HUES6 (cell line): ENCODE data around the gene ARGFX.
A peak's percentile ranks its signal among the peaks of the same experiment; 100 is the strongest.
"Not testable (repeated sequence)": the region's sequence is repeated elsewhere in the genome, so short reads cannot be mapped to it uniquely, and the experiment has no call there.

Source experiments
- H3K27ac ChIP-seq: 2 replicates; pipeline ENCODE4 v1.7.0; 2013; ENCODE audit warnings: low read depth, mild to moderate bottlenecking, low read length, inconsistent platforms
- H3K27me3 ChIP-seq: 2 replicates; pipeline ENCODE4 v1.6.1; 2013; ENCODE audit warnings: low read length; ENCODE audit not compliant: control insufficient read depth, insufficient read depth
- H3K36me3 ChIP-seq: 2 replicates; pipeline ENCODE4 v1.6.1; 2013; ENCODE audit warnings: low read length; ENCODE audit not compliant: control insufficient read depth, insufficient read depth
- H3K4me1 ChIP-seq: 2 replicates; pipeline ENCODE4 v1.6.1; 2013; ENCODE audit warnings: low read length; ENCODE audit not compliant: control insufficient read depth, insufficient read depth
- H3K4me3 ChIP-seq: 2 replicates; pipeline ENCODE4 v1.5.1; 2013; ENCODE audit warnings: low read depth, low read length
- H3K9ac ChIP-seq: one replicate; pipeline ENCODE4 v1.6.1; 2013; ENCODE audit warnings: mild to moderate bottlenecking, low read length
- H3K9me3 ChIP-seq: 2 replicates; pipeline ENCODE4 v1.6.1; 2013; ENCODE audit warnings: low read depth, low read length; ENCODE audit not compliant: control insufficient read depth, insufficient read depth

ARGFX gene

DNA sequence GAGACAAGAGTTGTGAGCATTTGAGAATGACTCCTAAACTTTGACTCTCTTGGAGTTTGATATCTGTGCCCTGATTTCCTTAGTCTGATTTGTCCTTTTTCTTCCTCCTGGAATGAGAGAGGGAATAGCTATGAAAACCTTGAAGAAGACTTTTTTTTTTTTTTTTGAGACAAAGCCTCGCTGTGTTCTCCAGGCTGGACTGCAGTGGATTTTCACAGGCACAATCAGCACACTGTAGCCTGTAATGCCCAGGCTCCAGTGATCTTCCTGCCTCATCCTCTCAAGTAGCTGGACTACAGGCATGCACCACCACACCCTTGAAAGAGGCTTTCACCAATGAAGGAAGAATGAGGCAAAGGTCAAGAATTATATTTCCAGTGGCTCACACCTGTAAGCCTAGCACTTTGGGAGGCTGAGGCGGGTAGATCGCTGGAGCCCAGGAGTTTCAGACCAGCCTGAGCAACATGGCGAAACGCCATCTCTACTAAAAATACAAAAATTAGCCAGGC, 10.3 kb upstream of the ARGFX start:
- H3K27me3 ChIP-seq: no peaks in the 10 kb centered on the region
- H3K4me1 ChIP-seq: peaks cover 13% of the 10 kb centered on the region
- H3K36me3 ChIP-seq: no peaks in the 10 kb centered on the region
- H3K27ac ChIP-seq: no peak overlapping the region
- H3K9me3 ChIP-seq: no peaks in the 10 kb centered on the region
- H3K4me3 ChIP-seq: no peak overlapping the region
- no peak overlapping the region for H3K9ac ChIP-seq

DNA sequence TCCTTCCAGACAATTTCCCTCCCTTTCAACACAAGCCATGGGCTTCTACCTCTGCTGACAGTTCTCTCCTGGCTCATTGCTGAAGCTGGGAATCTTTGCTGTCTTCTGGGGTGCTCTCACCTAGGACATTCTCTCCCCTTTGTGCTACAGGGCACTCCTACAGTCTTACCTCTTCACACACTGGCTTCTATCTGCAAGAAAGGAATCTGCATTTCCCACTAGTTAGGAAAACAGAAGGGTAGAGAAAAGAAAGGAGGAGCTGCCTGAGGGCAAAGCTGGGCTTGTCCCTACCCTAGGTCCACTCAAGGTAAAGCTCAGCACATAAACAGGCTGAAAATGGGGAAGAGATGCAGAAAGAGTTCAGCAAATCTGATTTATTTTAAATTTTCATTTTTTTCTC, 5.6 kb upstream of the ARGFX start:
- no peaks in the 10 kb centered on the region for H3K36me3 ChIP-seq
- no peak overlapping the region for H3K9ac ChIP-seq
- no peaks in the 10 kb centered on the region for H3K27me3 ChIP-seq
- H3K4me3 ChIP-seq: no peak overlapping the region
- H3K9me3 ChIP-seq: no peaks in the 10 kb centered on the region
- H3K4me1 ChIP-seq: peaks cover 12% of the 10 kb centered on the region
- H3K27ac ChIP-seq: no peak overlapping the region

DNA sequence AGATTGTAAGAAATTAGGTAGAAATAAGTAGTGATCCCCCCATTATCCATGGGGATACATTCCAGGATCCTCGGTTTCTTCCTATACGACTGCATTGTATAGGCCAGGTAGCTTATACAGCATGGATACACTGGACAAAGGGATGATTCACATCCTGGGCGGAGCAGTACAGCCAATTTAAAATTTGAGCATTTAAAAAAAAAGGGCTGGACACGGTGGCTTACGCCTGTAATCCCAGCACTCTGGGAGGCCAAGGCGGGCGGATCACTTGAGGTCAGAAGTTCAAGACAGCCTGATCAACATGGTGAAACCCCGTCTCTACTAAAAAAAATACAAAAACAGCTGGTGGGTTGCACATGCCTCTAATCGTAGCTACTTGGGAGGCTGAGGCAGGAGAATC, 976 bp upstream of the ARGFX start:
- Histone ChIP-seq H3K36me3 (no peaks in the 10 kb centered on the region), H3K27ac (no peak overlapping the region), H3K4me3 (no peak overlapping the region), H3K9me3 (no peaks in the 10 kb centered on the region), H3K27me3 (no peaks in the 10 kb centered on the region), H3K9ac (no peak overlapping the region), H3K4me1 (peaks cover 13% of the 10 kb centered on the region)

DNA sequence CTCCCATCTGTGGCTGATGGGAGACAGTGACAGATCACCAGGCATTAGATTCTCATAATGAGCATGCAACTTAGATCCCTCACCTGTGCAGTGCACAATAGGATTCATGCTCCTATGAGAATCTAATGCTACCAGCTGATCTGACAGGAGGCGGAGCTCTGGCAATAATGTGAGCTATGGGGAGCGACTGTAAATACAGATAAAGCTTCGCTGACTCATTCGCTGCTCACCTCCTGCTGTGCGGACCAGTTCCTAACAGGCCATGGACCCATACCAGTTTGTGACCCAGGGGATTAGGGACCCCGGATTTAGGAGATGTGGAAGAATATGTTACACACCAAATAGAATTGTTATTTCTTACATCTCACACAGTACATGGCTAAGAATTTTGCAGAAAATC, 6.7 kb downstream of the ARGFX start:
- Histone ChIP-seq H3K9me3 (no peaks in the 10 kb centered on the region), H3K9ac (no peak overlapping the region), H3K27ac (no peak overlapping the region), H3K4me3 (no peak overlapping the region), H3K36me3 (no peaks in the 10 kb centered on the region), H3K4me1 (peaks cover 8% of the 10 kb centered on the region), H3K27me3 (no peaks in the 10 kb centered on the region)

DNA sequence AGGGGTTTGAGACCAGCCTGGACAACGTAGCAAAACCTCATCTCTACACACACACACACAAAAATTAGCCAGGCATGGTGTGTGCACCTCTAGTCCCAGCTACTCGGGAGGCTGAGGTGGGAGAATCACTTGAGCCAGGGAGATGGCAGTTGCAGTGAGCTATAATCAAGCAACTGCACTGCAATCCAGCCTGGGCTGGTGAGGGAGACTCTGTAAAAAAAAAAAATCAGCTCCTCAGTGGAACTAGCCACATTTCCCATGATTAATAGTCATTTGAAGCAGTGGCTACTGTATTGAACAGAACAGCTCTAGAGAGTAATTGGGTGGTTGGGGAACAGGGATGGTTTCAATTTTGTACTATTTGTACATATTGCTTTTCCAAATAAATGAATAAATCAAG, 13.9 kb downstream of the ARGFX start:
- Histone ChIP-seq H3K9ac (no peak overlapping the region), H3K27me3 (no peaks in the 10 kb centered on the region), H3K4me1 (no peaks in the 10 kb centered on the region), H3K9me3 (no peaks in the 10 kb centered on the region), H3K4me3 (no peak overlapping the region), H3K36me3 (no peaks in the 10 kb centered on the region), H3K27ac (no peak overlapping the region)

DNA sequence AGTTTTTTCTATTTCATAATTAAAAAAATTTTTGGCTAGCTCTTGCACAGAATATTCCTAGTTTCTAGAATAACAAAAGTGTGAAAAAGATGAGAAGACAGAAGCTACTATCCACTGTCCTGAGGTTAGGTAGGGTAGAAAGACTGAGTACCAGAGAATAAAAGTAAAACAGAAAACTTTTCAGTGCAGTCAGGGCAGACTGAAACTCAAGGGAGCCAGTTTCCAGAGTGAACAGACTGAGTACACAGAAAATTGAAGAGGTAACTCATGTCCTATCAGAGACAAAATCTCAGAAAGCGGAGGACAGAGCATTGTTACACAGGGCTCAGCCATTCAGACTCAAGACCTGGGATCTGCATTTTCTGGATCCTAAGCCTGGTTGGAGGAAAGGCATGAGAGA, 16.7 kb downstream of the ARGFX start:
- Histone ChIP-seq H3K4me1 (no peaks in the 10 kb centered on the region), H3K4me3 (no peak overlapping the region), H3K27ac (no peak overlapping the region), H3K27me3 (no peaks in the 10 kb centered on the region), H3K9me3 (no peaks in the 10 kb centered on the region), H3K36me3 (no peaks in the 10 kb centered on the region), H3K9ac (no peak overlapping the region)

DNA sequence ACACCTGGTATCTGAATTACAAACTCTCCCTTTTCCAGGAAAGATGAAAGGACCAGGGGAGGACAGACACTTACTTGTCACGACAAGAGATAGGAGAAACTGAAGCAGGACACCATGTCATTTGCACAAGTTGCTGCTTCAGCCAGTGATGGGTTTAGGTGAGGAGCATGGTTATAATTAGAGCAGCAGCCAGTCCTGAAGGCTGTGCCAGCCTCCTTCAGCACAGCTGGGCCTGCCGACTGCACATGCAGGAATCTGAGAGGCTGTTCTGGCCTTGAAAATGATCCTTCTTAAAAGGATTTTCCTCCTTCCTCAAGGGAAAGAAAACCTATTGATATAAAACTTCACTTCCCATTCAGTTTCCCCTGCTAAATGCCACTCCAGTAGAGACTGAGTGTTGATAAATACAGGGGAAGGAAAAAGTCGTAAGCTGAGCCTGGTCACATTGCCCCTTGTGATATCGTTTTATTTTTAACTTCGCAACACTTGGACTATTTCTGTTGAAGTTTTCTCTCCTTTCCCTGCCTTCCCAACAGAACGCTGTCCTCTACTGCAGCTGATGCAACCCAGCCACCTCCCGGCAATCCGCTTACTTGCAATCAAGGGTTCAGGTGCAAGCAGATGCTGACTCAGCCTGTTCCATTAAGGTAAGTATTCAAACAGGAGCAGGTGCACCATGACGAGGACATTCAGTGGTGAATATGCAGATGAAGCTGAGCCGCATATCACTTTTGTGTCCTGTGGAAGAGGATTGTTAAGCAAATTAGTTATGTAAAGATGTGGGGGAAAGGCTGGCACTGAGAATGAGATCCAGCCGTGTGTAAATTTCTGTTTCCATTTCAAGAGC, 25.3 kb downstream of the ARGFX start, which contains the start of gene FBXO40:
Gene FBXO40 (plus strand): TSS at position 524 of the 847 bp plus-strand sequence. CDS start 27,197 bp downstream, outside the sequence.
- Histone ChIP-seq H3K4me3 (peak within 1 kb of the TSS; percentile 12; the same call in 1 of the 2 replicates), H3K9ac (peak within 1 kb of the TSS; percentile 83), H3K27ac (peak within 1 kb of the TSS; percentile 86)

DNA sequence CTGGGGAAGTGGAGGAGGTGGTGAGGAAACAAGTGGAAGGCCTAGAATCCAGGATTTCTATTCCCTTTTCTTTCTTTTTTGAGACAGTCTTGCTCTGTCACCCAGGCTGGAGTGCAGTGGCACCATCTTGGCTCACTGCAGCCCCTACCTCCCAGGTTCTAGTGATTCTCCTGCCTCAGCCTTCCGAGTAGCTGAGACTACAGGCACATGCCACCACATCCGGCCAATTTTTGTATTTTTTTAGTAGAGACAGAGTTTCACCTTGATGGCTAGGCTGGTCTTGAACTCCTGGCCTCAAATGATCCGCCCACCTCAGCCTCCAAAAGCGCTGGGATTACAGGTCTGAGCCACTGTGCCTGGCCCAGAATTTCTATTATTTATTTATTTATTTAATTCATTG, 26.1 kb downstream of the ARGFX start:
- not testable (repeated sequence) for H3K36me3 ChIP-seq, H3K9me3 ChIP-seq, H3K27me3 ChIP-seq
- peak overlapping the region; percentile 50 for H3K27ac ChIP-seq
- peak overlapping the region; percentile 48 for H3K9ac ChIP-seq
- peak overlapping the region; percentile 11; the same call in 1 of the 2 replicates for H3K4me3 ChIP-seq
- peaks cover 18% of the 10 kb centered on the region for H3K4me1 ChIP-seq

More for the DNA sequence above, 25.3 kb downstream of the ARGFX start, which contains the start of gene FBXO40:
- Histone ChIP-seq H3K4me1 (peaks cover 18% of the 10 kb centered on the region), H3K27me3 (no peaks in the 10 kb centered on the region), H3K9me3 (no peaks in the 10 kb centered on the region), H3K36me3 (no peaks in the 10 kb centered on the region)

DNA sequence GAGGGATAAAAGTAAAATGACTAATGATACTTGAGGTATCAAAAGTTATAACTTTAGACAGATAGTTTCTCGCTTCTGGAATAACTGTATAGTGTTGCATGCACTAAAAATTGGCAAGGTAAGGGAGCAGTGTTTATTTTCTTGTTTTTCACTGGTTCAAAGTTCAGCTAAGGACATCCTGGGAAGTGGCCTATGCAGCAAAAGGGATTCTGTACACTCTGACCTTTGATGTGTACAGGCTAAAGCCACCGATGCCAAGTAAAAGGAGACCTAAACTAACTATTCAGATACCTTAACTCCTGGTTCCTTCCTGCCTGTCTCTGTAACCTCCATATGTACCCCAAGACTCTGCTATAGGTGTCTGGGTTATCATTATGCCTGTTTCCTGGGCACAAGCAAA, 27.1 kb downstream of the ARGFX start:
- H3K4me3 ChIP-seq: no peak overlapping the region
- H3K27ac ChIP-seq: no peak overlapping the region
- no peaks in the 10 kb centered on the region for H3K36me3 ChIP-seq
- no peaks in the 10 kb centered on the region for H3K27me3 ChIP-seq
- no peak overlapping the region for H3K9ac ChIP-seq
- H3K9me3 ChIP-seq: no peaks in the 10 kb centered on the region
- peaks cover 18% of the 10 kb centered on the region for H3K4me1 ChIP-seq

DNA sequence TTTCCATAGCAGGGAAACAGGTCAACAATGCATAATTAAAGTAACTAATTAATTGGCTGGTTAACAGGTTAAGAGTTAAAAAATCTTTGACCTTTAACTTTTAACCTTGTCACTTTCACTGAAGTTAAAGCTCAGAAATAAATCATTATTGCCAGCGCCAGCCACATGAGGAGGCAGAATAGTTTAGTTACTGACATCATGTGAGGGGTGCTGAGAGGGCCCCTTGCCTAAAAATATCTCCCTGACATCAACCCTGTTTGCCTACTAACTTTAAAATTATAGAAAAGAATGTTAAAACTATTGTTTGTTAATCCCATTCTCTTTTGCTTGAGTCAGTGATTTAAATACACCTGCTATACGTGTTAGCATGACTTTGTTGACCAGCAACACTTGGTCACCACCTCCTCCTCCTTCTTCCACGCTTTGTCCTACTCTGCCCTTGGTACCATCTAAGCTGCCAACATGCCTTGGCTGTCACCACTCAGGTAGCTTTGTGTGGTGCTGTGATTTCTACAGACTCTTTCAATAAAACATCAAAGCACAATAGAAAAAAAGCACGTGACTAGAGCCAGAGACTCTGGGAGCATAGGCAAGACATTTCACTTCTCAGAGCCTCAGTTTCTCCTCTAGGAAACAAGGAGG, 28.1 kb downstream of the ARGFX start:
- Histone ChIP-seq H3K27me3 (no peaks in the 10 kb centered on the region), H3K27ac (no peak overlapping the region), H3K9me3 (no peaks in the 10 kb centered on the region)

DNA sequence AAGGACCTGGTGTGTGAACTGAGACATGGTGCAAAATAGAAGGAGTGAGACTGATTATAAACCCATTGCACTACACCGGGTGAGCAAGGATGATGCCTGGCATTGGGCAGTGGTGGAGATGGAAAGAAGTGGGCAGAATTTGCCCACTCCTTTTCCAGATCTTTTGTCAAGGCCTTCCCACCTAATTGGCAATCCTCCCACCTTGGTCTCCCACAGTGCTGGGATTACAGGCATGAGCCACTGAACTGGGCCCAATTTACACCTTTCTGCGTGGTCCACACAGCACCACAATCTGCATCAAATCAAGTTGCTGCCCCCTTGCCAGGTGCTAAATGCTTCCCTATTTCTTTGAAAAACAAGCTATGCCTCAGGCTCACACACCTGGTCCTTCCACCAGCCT, 30.8 kb downstream of the ARGFX start:
- no peaks in the 10 kb centered on the region for H3K27me3 ChIP-seq
- H3K9me3 ChIP-seq: no peaks in the 10 kb centered on the region
- peaks cover 22% of the 10 kb centered on the region for H3K4me1 ChIP-seq
- no peaks in the 10 kb centered on the region for H3K36me3 ChIP-seq
- no peak overlapping the region for H3K9ac ChIP-seq
- H3K27ac ChIP-seq: no peak overlapping the region
- no peak overlapping the region for H3K4me3 ChIP-seq

More for the DNA sequence above, 28.1 kb downstream of the ARGFX start:
- no peak overlapping the region for H3K4me3 ChIP-seq
- H3K9ac ChIP-seq: no peak overlapping the region
- peaks cover 18% of the 10 kb centered on the region for H3K4me1 ChIP-seq
- H3K36me3 ChIP-seq: no peaks in the 10 kb centered on the region
